K562 (cell line): Measurements from ENCODE around the gene COA6. TPM values are rescaled to one million over a fixed set of nuclear protein-coding genes. Genes with fewer than 3 reads are reported as not detected.

ENCODE experiments used
- ASH1L ChIP-seq: fragments of 450-650 bp; IDR thresholded peaks from 2 replicates; pipeline ENCODE4 v1.6.1; 2018; ENCODE audit warnings: borderline replicate concordance, mild to moderate bottlenecking, low read depth; ENCODE audit not compliant: partially characterized antibody
- CBFA2T3 ChIP-seq: fragments of 450-650 bp; IDR thresholded peaks from 2 replicates; pipeline ENCODE4 v1.6.1; 2017
- ELF4 ChIP-seq: fragments of 450-650 bp; formaldehyde crosslinking; IDR thresholded peaks from 2 replicates; pipeline ENCODE4 v1.4.0; 2022; ENCODE audit warnings: missing genetic modification characterization
- EP400 ChIP-seq: fragments of 450-650 bp; IDR thresholded peaks from 2 replicates; pipeline ENCODE4 v1.6.1; 2017; ENCODE audit warnings: antibody characterized with exemption, mild to moderate bottlenecking, moderate library complexity
- FOXJ2 ChIP-seq: fragments of 200-800 bp; sonication (Bioruptor generic); IDR thresholded peaks from 2 replicates; pipeline ENCODE4 v1.6.1; 2016; ENCODE audit warnings: missing genetic modification characterization, missing compliant biosample characterization
- FOXM1 ChIP-seq, 2 experiments: fragments of 450-650 bp in 1 of 2; sonication (generic) in 1 of 2; formaldehyde crosslinking in 1 of 2; IDR thresholded peaks; 2 replicates each; pipeline versions ENCODE4 v1.6.1 to v1.9.0; 2017 to 2022; ENCODE audit warnings: low read depth in 2 of 2, mild to moderate bottlenecking in 2 of 2, missing genetic modification reagents in 1 of 2, moderate library complexity in 1 of 2
- FUS ChIP-seq: fragments of 200-400 bp; formaldehyde crosslinking; optimal IDR thresholded peaks from 2 replicates; pipeline ENCODE3; 2017; ENCODE audit warnings: low read depth, low read length
- MAFF ChIP-seq: IDR thresholded peaks from 2 replicates; pipeline ENCODE4 v1.6.1; 2012; ENCODE audit warnings: low read length, improper control_type of control experiment
- NFE2 ChIP-seq: IDR thresholded peaks from 2 replicates; pipeline ENCODE4 v1.6.1; 2014; ENCODE audit warnings: antibody characterized with exemption, low read depth
- PHF8 ChIP-seq: fragments of 200-600 bp; sonication (generic); IDR thresholded peaks from 2 replicates; pipeline ENCODE4 v1.6.1; 2012; ENCODE audit warnings: mixed run types, mild to moderate bottlenecking, inconsistent platforms, low read length, moderate library complexity, borderline replicate concordance
- TRIM28 ChIP-seq: fragments of 450-650 bp; IDR thresholded peaks from 2 replicates; pipeline ENCODE4 v1.6.1; 2017
- ZNF197 ChIP-seq: fragments of 200-800 bp; sonication (Bioruptor generic); IDR thresholded peaks from 2 replicates; pipeline ENCODE4 v1.6.1; 2016; ENCODE audit warnings: low read depth, missing genetic modification characterization, missing compliant biosample characterization
- ZNF212 ChIP-seq: fragments of 450-650 bp; formaldehyde crosslinking; IDR thresholded peaks from 2 replicates; pipeline ENCODE4 v1.4.0; 2020; ENCODE audit warnings: mild to moderate bottlenecking
- ZNF311 ChIP-seq: fragments of 250-450 bp; sonication (Bioruptor Pico); IDR thresholded peaks from 2 replicates; pipeline ENCODE4 v1.4.0; 2020; ENCODE audit warnings: mild to moderate bottlenecking, moderate library complexity
- ZNF778 ChIP-seq: fragments of 450-650 bp; formaldehyde crosslinking; IDR thresholded peaks from 2 replicates; pipeline ENCODE4 v1.4.0; 2020; ENCODE audit warnings: mild to moderate bottlenecking, moderate library complexity
- polyA plus RNA-seq, 8 experiments: library from polyadenylated mRNA; depleted of rRNA in 4 of 8; stranded (reverse) in 5 of 8; unstranded in 3 of 8; fragments of >200 nt; fragmentation: Nextera tagmentation in 2 of 8; fragmentation: Illumina TruSeq in 1 of 8; extraction: Ambion mirVana in 2 of 8; extraction: Trizol in 1 of 8; gene quantifications; 2 replicates each; pipeline versions ENCODE4 v1.2.1 to v1.2.3, GENCODE V29; 2011 to 2014; ENCODE audit warnings: inconsistent platforms in 1 of 8, missing spikeins in 1 of 8
- total RNA-seq, 7 experiments: library from RNA; depleted of rRNA in 6 of 7; stranded (reverse); fragments of >200 nt in 6 of 7; fragmentation: Illumina TruSeq in 2 of 7; extraction: Trizol in 2 of 7; gene quantifications; 2 replicates each; pipeline versions ENCODE4 v1.2.1 to v1.2.3, GENCODE V29; 2011 to 2021; ENCODE audit warnings: low replicate concordance in 1 of 7
- TF ChIP-seq, protein P1 (sequence below), 2 experiments: fragments of 450-650 bp; IDR thresholded peaks; 2 replicates each; pipeline ENCODE4 v1.6.1; 2016; ENCODE audit warnings: mild to moderate bottlenecking in 2 of 2, borderline replicate concordance in 1 of 2, low read depth in 1 of 2, moderate library complexity in 1 of 2
- TF ChIP-seq, protein P2 (sequence below): sonication (generic); formaldehyde crosslinking; IDR thresholded peaks from 2 replicates; pipeline ENCODE4 v1.8.0; 2022; ENCODE audit warnings: mild to moderate bottlenecking, low read depth, missing genetic modification reagents
- TF ChIP-seq, protein P3 (sequence below): fragments of 450-650 bp; formaldehyde crosslinking; IDR thresholded peaks from 2 replicates; pipeline ENCODE4 v1.4.0; 2020; ENCODE audit warnings: mild to moderate bottlenecking, moderate library complexity
- TF ChIP-seq, protein P4 (sequence below): sonication (generic); formaldehyde crosslinking; IDR thresholded peaks from 2 replicates; pipeline ENCODE4 v1.9.0; 2022; ENCODE audit warnings: mild to moderate bottlenecking, missing genetic modification reagents

COA6 gene
- total and polyA plus RNA-seq, 9 of the 15 experiments (the other 6 are each of a cell fraction or from before 2014, with no cell fraction given): 77.7 to 187 (median 134) TPM

DNA sequence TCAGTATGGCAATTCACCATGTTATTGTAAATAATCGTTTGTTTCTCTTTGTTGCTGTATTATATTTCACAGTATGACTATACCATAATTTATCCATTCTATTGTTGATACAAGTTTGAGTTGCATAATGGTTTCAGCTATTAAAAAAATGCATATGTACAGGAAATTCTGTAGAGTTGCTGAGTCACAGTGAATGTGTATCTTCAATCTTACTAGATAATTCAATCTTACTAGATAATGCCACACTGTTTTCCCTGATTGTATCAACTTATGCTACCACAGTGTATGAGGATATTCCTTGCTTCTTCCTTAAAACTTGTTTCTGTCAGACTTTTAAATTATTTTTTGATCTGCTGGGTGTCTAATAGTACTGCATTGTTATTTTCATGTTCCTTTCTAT, 3.5 kb upstream of the COA6 start (continued):
- TF ChIP-seq ZNF212 (CRISPR knock-in tag): no peak
- peak; percentile 87 for TF ChIP-seq MAFF
- TF ChIP-seq, protein P1, sequence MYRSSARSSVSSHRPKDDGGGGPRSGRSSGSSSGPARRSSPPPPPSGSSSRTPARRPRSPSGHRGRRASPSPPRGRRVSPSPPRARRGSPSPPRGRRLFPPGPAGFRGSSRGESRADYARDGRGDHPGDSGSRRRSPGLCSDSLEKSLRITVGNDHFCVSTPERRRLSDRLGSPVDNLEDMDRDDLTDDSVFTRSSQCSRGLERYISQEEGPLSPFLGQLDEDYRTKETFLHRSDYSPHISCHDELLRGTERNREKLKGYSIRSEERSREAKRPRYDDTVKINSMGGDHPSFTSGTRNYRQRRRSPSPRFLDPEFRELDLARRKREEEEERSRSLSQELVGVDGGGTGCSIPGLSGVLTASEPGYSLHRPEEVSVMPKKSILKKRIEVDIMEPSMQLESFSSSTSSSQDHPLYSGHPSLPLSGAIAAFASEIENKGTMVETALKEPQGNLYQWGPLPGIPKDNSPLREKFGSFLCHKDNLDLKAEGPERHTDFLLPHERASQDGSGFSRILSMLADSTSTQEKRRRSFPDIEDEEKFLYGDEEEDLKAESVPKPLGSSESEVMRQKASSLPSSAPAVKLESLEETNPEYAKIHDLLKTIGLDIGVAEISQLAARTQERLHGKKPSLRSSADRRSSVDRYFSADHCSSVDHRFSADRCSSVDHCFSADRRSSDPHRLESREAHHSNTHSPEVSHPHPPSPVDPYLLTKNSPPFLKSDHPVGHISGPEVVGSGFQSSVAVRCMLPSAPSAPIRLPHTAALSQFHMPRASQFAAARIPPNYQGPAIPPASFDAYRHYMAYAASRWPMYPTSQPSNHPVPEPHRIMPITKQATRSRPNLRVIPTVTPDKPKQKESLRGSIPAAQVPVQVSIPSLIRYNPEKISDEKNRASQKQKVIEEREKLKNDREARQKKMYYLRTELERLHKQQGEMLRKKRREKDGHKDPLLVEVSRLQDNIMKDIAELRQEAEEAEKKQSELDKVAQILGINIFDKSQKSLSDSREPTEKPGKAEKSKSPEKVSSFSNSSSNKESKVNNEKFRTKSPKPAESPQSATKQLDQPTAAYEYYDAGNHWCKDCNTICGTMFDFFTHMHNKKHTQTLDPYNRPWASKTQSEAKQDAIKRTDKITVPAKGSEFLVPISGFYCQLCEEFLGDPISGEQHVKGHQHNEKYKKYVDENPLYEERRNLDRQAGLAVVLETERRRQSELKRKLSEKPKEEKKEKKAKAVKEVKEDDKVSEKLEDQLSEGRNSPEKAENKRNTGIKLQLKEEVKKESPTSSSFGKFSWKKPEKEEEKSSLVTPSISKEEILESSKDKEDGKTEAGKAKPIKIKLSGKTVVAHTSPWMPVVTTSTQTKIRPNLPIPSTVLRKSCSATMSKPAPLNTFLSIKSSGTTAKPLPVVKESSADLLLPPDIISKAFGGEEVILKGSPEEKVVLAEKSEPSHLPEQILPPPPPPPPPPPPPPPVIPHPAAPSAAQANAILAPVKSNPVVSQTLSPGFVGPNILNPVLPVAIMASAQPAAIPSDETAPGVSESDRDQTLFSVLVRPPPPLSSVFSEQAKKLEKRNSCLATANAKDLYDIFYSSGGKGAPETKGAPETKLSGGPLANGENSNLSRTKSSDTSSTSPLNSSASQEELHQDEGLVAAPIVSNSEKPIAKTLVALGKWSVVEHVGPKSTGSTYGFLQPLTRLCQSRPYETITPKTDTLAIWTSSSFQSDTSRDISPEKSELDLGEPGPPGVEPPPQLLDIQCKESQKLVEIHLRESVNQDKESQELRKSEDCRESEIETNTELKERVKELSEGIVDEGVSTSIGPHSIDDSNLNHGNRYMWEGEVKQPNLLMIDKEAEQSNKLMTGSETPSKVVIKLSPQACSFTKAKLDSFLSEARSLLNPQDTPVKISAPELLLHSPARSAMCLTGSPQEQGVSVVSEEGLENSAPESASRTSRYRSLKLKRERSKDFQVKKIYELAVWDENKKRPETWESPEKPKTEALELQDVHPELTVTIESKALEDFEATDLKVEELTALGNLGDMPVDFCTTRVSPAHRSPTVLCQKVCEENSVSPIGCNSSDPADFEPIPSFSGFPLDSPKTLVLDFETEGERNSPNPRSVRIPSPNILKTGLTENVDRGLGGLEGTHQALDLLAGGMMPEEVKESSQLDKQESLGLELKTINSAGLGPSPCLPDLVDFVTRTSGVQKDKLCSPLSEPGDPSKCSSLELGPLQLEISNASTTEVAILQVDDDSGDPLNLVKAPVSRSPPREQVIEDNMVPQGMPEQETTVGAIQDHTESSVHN (IDR thresholded peaks at IDR 0.05; ENCODE audit: borderline replicate concordance in 1 of 2, low read depth in 1 of 2): 0 out of 4 replicates have a peak, but pooled peaks of 1 of the 2 experiments have one; percentile 25
- peak; percentile 34; the same call in 1 of the 2 replicates for TF ChIP-seq FOXJ2 (tag)
- TF ChIP-seq, protein P2, sequence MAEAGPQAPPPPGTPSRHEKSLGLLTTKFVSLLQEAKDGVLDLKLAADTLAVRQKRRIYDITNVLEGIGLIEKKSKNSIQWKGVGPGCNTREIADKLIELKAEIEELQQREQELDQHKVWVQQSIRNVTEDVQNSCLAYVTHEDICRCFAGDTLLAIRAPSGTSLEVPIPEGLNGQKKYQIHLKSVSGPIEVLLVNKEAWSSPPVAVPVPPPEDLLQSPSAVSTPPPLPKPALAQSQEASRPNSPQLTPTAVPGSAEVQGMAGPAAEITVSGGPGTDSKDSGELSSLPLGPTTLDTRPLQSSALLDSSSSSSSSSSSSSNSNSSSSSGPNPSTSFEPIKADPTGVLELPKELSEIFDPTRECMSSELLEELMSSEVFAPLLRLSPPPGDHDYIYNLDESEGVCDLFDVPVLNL (CRISPR knock-in tag): no peak
- no peak for TF ChIP-seq FOXM1 (IDR thresholded peaks at IDR 0.05; ENCODE audit: low read depth)
- TF ChIP-seq FOXM1 (CRISPR knock-in tag; IDR thresholded peaks at IDR 0.05; ENCODE audit: low read depth): no peak
- no peak for TF ChIP-seq PHF8
- TF ChIP-seq ELF4: no peak
- 0 out of 2 replicates have a peak, but pooled peaks have one; percentile 16 for TF ChIP-seq CBFA2T3
- TF ChIP-seq TRIM28: no peak
- TF ChIP-seq FUS: no peak
- TF ChIP-seq ZNF311 (CRISPR knock-in tag): no peak
- TF ChIP-seq, protein P3, sequence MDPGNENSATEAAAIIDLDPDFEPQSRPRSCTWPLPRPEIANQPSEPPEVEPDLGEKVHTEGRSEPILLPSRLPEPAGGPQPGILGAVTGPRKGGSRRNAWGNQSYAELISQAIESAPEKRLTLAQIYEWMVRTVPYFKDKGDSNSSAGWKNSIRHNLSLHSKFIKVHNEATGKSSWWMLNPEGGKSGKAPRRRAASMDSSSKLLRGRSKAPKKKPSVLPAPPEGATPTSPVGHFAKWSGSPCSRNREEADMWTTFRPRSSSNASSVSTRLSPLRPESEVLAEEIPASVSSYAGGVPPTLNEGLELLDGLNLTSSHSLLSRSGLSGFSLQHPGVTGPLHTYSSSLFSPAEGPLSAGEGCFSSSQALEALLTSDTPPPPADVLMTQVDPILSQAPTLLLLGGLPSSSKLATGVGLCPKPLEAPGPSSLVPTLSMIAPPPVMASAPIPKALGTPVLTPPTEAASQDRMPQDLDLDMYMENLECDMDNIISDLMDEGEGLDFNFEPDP: no peak
- TF ChIP-seq ZNF778 (CRISPR knock-in tag): no peak
- no peak for TF ChIP-seq ZNF197 (CRISPR knock-in tag)
- TF ChIP-seq, protein P4, sequence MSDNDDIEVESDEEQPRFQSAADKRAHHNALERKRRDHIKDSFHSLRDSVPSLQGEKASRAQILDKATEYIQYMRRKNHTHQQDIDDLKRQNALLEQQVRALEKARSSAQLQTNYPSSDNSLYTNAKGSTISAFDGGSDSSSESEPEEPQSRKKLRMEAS: no peak
- TF ChIP-seq NFE2: peak; percentile 95
- TF ChIP-seq EP400: peak; percentile 48
- peak; percentile 36 for TF ChIP-seq ASH1L
